AG20443 (cell line): Measurements from ENCODE around the gene GCM1.
"Not testable (repeated sequence)": the region's sequence is repeated elsewhere in the genome, so short reads cannot be mapped to it uniquely, and the experiment has no call there.

ENCODE experiments used
- DNase-seq: peaks from one replicate; pipeline ENCODE4 v3.0.0; 2012; ENCODE audit warnings: low spot score, mixed read lengths

Gene GCM1, protein sequence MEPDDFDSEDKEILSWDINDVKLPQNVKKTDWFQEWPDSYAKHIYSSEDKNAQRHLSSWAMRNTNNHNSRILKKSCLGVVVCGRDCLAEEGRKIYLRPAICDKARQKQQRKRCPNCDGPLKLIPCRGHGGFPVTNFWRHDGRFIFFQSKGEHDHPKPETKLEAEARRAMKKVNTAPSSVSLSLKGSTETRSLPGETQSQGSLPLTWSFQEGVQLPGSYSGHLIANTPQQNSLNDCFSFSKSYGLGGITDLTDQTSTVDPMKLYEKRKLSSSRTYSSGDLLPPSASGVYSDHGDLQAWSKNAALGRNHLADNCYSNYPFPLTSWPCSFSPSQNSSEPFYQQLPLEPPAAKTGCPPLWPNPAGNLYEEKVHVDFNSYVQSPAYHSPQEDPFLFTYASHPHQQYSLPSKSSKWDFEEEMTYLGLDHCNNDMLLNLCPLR

DNA sequence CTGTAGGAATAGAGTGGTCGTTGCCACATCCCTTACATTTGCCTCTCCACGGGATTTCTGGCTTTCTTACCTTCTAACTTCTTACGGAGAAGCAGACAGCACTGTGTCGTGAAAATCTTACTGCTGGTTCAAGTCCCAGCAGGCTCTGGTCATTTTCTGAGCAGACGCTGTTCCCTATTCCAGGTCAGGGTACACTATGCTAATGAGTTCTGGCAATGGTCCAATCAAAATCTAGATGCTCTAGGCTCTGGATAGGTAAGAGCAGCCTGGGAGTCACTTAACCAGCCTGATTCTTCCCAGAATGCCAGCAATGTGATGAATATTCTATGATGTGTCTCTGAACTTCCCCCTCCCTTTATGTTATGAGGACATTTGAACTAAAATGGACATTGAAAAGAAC is at the start of gene GCM1:
GCM1 (minus strand) TSS at position 158 of the 400 bp plus-strand sequence. CDS start 3,209 bp downstream, outside the sequence.
- DNase-seq: no peak

DNA sequence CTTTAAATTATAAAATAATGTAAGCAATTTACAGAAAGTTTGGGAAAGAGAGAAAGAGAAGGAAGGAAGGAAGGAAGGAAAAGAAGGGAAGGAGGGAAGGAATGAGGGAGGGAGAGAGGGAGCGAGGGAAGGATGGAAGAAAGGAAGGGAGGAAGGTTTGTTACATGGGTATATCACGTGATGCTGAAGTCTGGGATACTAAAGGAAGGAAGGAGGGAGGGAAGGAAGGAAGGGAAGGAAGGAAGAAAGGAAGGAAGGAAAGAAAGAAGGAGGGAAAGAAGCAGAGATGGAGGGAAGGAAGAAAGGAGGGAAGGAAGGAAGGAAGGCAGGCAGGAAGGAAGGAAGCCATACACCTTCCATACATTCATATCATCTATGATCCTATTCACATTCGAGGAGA is 48.9 kb upstream of the GCM1 start:
- DNase-seq: no peak

DNA sequence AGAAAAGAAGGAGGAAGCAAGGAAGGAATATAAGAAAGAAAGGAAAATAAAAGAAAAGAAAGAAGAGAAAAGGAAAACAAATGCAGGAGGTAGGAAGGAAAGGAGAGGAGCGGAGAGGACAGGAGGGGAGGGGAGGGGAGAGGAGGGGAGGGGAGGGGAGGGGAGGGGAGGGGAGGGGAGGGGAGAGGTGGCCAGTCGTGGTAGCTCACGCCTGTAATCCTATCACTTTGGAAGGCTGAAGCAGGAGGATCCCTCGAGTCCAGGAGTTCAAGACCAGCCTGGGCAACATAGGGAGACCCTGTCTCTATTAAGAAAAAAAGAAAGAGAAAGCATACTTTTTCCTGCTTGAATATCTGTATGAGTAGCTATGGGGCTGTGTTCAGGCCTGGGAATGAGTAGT is 46.4 kb upstream of the GCM1 start:
- no peak for DNase-seq

DNA sequence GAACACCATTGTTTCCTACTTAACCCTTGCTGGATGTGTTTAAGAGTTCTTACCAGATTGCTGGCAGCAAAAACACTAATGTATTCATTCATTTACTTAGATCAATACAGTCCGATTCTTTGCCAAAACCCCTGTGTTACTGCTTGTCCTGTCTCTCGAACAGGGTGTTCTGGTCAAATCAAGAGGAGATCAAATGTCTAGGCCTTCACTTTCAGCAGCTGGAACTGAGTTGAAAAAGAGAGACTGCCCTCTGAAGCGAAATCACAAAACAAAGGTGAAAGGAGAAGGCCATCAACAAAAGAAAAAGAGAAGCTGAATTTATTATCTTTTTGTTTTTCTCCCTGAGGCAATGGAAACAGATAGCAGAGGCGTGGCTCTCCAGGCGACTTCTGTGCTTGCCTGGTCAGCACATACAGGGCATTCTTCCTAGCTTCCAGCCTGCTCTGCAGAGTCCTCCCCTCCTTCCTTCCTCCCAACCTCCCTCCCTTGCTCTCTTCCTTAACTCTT is 44.1 kb upstream of the GCM1 start:
- DNase-seq: peak; percentile 52

DNA sequence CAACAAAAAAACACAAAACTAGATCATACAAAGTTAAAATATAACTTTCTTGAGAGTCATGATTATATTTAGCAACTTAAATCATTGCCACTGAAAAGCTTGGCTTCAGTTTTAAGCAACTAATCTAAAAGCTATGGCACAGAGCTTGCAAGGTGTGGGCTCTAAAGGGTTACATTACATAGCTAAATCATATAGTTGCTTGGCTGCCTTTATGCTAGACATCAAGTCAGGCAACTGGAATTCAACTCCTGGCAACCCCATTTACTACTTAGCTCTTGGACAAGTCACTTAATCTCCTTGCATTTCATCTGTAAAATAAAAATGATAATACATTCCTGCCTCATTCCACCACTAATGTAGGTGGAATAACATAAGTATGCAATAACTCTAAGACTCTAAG is 40.9 kb upstream of the GCM1 start:
- DNase-seq: peak; percentile 29

DNA sequence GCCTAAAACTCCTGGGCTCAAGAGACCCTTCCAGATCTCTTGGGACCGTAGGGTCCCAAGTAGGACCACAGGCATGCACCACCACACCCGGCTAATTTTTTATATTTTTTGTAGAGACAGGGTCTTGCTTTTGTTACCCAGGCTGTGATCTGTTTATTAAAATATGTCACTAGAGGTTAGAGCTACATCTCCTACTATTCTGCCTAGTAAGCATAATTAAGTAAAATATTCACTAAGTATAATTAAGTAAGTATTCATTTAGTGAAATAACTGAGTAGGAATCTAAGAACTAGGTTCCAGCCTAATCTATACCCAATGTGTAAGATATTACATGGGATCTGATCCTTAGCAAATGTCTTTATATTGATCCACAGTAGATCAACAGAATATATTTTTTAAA is 40.2 kb upstream of the GCM1 start:
- DNase-seq: no peak

DNA sequence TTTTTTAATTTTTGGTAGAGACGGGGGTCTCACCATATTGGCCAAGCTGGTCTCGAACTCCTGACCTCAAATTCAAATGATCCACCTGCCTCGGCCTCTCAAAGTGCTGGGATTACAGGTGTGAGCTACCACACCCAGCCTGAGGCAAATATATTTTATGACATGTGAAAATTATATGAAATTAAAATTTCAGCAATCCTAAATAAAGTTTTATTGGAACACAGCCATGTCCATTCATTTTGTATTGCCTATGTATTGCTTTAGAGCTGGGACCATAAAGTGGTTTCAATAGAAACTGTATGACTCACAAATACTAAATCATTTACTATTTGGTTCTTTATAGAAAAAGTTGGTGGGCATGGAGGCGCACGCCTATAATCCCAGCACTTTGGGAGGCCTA is 32.0 kb upstream of the GCM1 start:
- DNase-seq: no peak

DNA sequence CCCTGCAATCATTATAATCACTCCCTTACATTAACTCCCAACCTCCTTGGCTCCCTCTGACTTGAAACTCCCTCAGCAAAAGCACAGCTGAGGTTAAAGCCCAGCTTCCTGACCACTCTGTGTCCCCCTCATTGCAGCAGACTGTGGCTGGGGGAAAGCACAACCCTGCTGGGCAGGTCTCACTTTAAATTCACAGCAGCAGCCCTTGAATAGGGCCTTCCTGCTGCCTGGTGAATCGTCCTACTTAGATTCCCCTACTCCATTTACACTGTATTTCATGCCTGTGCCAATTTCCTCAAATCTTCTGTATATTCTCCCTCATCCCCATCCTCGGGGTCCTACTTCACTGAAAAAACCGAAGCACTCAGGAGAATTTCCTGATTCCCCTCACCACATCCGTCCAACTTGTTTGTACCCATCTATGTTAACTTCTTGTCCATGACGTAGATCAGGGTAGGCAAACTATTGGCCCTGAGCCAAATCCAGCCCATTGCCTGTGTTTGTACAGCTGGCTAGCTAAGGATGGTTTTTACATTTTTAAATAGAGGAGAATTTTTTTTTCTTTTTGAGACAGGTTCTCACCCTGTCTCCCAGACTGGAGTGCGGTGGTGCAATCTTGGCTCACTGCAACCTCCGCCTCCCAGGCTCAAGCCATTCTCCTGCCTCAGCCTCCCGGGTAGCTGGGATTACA is 31.5 kb upstream of the GCM1 start:
- DNase-seq: no peak

DNA sequence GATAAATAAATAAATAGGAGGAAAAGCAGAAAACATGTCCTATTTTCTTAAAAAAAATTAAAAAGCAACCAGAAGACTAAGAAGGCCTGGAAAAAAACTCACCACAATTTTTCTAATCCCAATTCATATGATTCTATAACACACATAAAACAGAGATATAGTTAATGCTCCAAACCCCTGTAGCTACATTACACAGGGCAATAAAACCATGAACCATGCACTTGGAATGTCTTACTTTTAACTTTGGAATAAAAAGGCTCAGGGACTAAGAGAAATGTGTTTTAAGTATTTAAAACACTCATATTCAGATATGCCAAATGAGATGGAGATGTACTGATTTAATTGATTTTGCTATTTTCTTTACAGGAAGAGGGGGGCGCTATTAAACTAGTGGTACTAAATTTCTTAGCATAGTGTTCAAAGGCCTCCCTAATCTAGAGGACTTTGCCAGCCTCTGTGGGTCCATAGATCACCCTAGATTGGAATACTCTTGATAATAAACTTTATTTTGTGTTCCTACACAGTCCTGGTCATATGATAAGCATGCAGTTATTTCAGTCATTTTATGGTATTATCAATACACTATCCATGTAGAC is 30.3 kb upstream of the GCM1 start:
- DNase-seq: no peak

DNA sequence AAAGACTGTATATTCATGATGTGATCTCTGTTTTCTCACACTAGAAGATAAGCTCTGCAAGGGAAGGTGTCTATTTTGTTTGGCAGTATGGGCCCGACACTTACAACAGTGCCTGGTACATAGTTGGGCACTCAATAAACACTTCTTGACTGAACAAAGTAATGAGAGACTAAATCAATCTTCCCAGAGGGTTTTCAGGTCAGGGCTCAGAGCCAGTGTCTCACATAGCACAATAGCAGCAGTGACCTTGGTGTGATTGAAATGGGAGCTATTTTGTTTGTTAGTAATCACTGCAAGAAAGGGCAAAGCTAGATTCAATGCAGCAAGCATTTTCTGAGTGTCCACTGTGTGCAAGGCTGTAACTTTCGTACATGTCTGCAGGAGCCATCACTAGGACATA is 26.4 kb upstream of the GCM1 start:
- DNase-seq: no peak

DNA sequence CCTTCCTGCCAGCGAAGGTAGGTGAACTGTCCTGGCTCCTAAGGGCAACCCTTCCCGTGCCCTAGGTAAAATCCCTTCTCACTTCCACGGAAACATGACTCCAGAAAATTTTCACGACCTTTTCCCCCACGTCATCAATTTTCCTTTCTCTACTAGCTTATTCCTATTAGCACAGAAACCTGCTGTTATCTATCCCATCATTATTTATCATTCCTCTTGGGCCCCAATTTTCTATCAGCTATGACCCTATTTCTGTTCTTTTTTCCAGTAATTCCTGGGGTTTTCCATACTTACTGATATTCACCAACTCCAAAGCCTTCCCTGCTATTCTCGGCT is 23.8 kb upstream of the GCM1 start:
- DNase-seq: no peak

DNA sequence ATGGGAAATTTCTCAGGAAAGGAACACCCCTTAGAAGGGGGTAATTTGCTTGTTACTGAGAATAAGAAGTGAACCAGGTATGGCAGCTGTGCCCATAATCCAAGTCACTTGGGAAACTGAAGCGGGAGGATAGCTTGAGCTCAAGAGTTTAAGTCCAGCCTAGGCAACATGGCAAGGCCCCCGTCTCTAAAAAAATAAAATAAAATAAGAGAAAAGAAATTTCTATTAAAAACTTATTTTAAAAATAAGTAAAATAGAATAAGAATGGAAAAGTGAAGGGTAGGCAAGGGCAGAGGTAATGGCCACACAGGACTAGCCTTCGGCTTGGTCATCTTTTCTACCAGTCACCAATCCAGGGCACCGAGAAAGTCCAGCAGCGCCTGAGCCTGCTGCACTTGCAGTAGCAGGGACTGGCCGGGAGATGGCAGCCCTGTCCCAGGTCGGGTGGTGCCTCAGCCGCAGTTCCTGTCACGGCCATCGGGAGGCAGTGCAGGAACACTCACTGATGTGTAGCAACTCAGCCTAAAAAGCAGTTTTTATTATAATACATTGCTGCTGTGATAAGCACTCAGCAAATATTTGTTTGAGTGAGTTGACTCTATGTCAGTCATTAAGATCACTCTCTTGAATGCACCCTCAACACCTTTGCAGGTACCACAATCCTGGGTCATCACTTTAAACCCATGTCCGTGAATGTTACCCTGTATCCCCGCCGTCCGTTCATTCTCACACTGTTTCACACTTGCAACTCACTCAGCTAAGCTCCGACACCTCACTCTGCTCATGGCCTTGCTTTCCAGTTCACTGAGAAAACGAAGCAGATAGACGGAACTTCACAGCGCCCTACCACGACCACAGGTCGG is 23.2 kb upstream of the GCM1 start:
- DNase-seq: peak; percentile 91

DNA sequence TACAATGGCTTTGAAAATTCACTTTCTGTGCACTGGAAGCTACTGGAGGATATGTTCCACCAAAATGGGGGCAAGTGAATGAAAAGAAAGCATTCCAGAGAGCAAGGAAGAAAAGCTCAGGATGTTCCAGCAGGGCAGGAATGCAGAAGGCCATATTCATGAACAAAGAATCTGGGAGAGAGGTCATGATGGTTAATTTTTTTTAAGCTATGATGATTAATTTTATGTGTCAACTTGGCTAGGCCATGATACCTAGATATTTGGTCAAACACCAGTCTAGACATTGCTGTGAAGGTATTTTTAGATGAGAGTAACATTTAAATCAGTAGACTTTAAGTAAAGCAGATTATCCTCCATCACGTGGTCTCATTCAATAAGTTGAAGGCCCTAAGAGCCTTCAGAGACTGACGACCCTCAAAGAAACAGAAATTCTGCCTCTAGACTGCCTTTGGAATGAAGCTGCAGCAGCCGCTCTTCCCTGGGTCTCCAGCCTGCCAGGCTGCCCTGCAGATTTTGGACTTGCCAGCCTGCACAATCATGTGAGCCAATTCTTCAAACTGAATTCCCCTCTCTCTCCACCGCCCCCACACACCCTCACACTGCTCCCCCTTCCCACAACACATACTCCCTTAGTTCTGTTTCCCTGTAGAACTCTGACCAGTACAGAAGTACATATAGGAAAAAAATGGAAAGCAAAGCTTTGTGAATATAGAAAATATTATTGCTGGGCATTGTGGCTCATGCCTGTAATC is 20.1 kb upstream of the GCM1 start:
- DNase-seq: peak; percentile 64

DNA sequence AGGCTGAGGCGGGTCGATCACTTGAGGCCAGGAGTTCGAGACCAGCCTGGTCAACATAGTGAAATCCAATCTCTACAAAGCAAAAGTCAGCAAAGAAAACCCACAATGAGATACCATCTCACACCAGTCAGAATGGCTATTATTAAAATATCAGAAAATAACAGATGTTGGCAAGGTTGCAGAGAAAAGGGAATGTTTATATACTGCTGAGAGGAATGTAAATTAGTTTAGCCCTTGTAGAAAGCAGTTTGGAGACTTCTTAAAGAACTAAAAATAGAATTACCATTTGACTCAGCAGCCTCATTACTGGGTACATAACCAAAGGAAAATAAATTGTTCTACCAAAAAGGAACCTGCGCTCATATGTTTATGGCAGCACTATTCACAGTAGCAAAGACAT is 16.7 kb upstream of the GCM1 start:
- no peak for DNase-seq

DNA sequence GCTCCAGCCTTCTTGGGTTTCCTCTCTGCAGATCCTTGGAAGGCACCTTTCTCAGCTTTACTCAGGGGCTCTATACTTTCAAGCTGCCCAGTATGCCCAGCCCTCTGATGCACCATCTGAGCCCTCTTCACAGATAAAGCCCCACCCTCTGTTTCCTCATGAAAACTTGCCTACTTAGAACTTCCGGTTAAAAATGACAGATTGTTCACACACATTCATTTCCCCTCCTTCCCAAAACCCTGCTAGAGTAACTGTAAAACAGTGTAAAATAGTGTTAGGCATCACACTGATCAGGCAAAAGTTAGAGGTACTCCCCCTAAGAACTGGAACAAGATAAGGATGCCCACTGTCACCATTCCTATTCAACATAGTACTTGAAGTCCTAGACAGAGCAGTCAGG is 14.0 kb upstream of the GCM1 start:
- no peak for DNase-seq

DNA sequence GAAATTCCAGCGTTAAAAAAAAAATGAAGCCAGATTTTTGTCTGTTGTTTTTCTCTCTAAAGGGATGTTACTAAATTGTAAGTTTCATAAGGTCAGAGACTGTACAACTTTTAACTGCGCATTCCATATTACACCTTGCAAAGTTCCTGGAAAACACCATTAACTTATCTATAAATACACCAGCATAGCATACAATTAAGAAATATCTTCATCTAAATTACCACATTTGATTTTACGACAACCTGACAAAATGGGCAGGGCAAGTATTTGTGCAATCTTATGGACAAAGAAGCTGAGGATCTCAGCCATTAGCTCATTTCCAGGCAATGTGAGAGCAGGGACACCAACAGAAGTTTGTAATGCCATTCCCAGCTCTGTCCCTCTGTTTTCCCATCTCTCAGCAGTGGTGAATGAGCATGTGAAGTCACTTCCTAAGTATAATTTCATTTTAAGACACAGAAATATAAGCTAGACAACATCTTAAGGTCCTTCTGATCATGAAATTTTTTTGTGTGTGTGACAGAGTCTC is 12.9 kb upstream of the GCM1 start:
- peak; percentile 29 for DNase-seq

DNA sequence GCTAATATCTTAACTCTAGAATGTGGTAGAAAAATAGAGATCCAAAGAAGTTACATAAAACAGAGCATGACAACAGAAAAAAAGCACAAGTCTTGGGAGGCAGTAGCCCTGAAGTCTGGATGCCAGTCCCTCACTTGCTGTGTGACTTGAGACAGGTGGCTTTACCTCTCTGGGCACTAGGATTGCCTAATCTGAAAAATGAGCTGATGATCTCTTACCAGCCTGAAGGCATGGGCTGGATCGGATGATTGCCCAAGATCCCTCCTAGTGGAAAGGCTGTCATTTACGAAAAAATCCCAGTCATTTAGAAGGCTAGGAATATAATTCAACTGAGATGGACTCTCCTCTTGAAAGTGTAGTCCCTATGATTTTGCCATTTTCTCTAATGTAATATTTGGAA is 10.9 kb upstream of the GCM1 start:
- DNase-seq: peak; percentile 52

DNA sequence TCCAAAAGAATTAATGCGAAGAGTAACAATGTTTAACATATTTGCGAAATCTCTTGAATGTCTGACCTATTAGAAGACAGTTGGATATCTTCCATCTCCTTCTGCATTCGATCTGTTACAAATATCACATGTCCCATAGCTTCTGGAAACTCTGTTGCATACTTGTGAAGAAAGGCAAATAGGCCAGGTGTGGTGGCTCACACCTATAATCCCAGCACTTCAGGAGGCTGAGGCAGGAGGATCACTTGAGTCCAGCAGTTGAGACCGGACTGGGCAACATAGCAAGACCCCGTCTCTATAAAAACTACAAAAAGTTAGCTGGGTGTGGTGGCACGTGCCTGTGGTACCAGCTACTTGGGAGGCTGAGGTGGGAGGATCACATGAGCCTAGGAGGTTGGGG is 9.4 kb upstream of the GCM1 start:
- DNase-seq: not testable (repeated sequence)

DNA sequence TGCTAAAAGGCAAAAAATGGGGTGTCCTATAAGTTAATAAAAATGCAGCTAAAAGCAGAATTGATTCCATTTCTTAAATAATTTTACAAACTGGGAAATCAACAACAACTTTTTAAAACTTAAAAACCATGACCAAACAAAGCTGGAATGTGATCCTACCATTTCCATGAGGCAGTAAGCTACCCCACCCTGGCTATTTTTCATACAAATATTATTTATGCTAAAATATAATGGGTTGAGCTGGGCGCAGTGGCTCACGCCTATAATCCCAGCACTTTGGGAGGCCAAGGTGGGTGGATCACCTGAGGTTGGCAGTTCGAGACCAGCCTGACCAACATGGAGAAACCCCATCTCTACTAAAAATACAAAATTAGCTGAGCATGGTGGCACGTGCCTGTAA is 6.6 kb upstream of the GCM1 start:
- DNase-seq: not testable (repeated sequence)

DNA sequence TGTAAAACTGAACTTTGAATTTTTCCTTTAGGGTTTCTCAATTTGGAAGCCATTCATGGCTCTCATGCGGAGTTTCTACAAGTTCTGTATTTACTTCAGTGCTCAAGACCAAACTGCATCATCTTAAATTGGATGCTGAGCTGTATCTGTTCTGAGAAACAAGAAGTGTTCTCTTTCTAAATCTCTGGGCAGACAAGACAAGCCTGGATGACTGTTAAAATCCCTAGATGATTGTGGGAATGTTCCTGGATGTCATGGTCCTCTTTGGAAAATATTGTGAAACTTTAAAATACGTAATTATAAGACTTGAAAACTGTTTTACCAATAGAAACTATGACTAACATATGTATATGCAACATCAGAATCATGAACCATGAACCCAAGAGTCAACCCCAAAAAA is 6.2 kb upstream of the GCM1 start:
- DNase-seq: peak; percentile 19

DNA sequence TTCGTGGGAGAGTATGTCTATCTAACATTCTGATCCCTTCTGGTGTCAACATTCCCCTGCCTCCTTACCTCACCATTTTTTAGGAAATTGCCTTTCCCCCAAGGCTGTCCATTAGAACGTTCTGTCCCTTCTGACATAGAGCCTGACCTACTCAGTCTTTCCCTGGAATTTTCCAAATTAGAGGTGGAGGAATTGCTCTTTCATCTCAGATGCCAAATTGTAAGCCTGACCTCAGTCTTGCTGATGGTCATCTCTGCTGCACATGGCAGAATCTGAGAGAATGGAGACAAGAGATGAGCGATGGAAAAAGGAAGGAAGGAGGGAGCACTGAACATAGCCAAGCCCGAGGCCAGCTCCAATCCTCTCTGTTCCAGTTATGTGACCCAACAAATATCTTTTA is 5.4 kb upstream of the GCM1 start:
- no peak for DNase-seq
